IMR-90 (cell line): ENCODE measurements around the gene BEGAIN.

Experiments
- CEBPB ChIP-seq: IDR thresholded peaks from 2 replicates; pipeline ENCODE4 v1.6.1; 2012; ENCODE audit warnings: low read depth, low read length, improper control_type of control experiment
- TF ChIP-seq, protein P1 (sequence below): conservative IDR thresholded peaks from 2 replicates; pipeline ENCODE4 v1.5.1; 2012; ENCODE audit warnings: mild to moderate bottlenecking, low read depth, low read length, improper control_type of control experiment

DNA sequence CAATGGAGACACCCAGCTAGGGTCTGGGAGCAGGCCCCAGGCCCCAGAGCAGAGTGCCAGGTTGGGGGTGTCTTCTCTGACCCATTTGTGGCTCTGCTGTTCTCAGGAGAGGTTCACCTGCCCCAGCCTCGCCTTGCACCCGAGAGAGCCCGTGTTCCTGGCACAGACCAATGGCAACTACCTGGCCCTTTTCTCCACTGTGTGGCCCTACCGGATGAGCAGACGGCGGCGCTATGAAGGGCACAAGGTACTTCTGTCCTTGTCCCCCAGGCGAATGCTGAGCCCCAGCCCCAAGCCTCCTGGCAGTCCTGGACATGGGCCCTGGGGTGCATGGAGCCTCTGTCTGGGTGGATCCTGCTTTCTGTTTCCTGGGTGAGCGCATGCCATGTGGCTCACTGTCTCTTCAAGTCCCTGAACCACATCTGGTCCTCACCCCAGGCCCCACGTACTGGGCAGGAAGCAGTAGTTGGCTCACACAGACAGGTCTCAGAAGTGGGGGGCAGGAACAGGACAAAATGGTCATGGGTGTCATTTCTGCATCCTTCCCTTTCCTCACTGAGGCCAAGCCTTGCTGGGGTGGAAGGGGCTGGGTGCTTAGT lies 58.2 kb downstream of the BEGAIN start:
- TF ChIP-seq, protein P1, sequence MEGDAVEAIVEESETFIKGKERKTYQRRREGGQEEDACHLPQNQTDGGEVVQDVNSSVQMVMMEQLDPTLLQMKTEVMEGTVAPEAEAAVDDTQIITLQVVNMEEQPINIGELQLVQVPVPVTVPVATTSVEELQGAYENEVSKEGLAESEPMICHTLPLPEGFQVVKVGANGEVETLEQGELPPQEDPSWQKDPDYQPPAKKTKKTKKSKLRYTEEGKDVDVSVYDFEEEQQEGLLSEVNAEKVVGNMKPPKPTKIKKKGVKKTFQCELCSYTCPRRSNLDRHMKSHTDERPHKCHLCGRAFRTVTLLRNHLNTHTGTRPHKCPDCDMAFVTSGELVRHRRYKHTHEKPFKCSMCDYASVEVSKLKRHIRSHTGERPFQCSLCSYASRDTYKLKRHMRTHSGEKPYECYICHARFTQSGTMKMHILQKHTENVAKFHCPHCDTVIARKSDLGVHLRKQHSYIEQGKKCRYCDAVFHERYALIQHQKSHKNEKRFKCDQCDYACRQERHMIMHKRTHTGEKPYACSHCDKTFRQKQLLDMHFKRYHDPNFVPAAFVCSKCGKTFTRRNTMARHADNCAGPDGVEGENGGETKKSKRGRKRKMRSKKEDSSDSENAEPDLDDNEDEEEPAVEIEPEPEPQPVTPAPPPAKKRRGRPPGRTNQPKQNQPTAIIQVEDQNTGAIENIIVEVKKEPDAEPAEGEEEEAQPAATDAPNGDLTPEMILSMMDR: no peak
- no peak for TF ChIP-seq CEBPB
